Sciatic nerve (tissue), 2 donors: ENCODE results near the gene OR52A1. TPM values are rescaled to one million over a fixed set of nuclear protein-coding genes. Genes with fewer than 3 reads are reported as not detected.
"Not testable (repeated sequence)": the region's sequence is repeated elsewhere in the genome, so short reads cannot be mapped to it uniquely, and the experiment has no call there.

ENCODE experiments used
- ATAC-seq: fragments of 200-7000 bp; cut with Tn5 transposase; one replicate; pipeline ENCODE4 v1.9.1; 2020; ENCODE audit warnings: mild to moderate bottlenecking, moderate library complexity
- DNase-seq: peaks from one replicate; pipeline ENCODE4 v3.0.0-alpha.2; 2020; ENCODE audit warnings: low spot score
- intact Hi-C: fragments of 100-400 bp; cut with DNase I; formaldehyde crosslinking; loops from one replicate; pipeline ENCODE4 v1.14.2; 2022
- total RNA-seq: library from RNA; stranded (reverse); fragmentation: NEBNext Ultra II Directional; extraction: Animal tissue kit (Norgen Biotek cat#: 25700); gene quantifications from one replicate; pipeline ENCODE4 v1.2.1, GENCODE V29; 2021
- donor health status: DM: no; HTN: no; CAD: no.
- donor health status: DM: no; HTN: no; CAD: no.

The OR52A1 gene
- total RNA-seq, result not detected

GRCh38 chr11:5154657-5155056 lies at the start of gene OR52A1:
Gene OR52A1, minus strand, starts transcription at chr11:5154757. Its CDS starts 2,388 bp downstream, at chr11:5152369.
- no peak for DNase-seq
- ATAC-seq, result no peak
- intact Hi-C loops, result no loop called here

- DNase-seq, result no peak
- intact Hi-C loops, result no loop called here
Measured at GRCh38 chr11:5203366-5203765, 48.8 kb upstream of the OR52A1 start.

GRCh38 chr11:5200582-5200981 lies 46.0 kb upstream of the OR52A1 start, which contains the start of gene OR51V1:
Gene OR51V1, minus strand, starts transcription at chr11:5200682. Its CDS starts 0 bp downstream, at chr11:5200682.
- intact Hi-C loops, result no loop called here
- ATAC-seq, result no peak
- DNase-seq, result no peak

More at GRCh38 chr11:5203366-5203765, 48.8 kb upstream of the OR52A1 start:
- ATAC-seq, result no peak

- intact Hi-C loops, result no loop called here
- ATAC-seq, result no peak
- DNase-seq, result no peak
Measured at GRCh38 chr11:5198285-5198684, 43.7 kb upstream of the OR52A1 start.

GRCh38 chr11:5197536-5197935 lies 43.0 kb upstream of the OR52A1 start:
- intact Hi-C loops, result no loop called here
- ATAC-seq, result no peak
- no peak for DNase-seq

GRCh38 chr11:5196731-5197130 lies 42.2 kb upstream of the OR52A1 start:
- no peak for ATAC-seq
- intact Hi-C loops, result no loop called here

GRCh38 chr11:5196067-5196466 lies 41.5 kb upstream of the OR52A1 start:
- intact Hi-C loops, result no loop called here
- ATAC-seq, result no peak

More at GRCh38 chr11:5196731-5197130, 42.2 kb upstream of the OR52A1 start:
- DNase-seq, result no peak

GRCh38 chr11:5192738-5193137 lies 38.2 kb upstream of the OR52A1 start:
- ATAC-seq, result no peak
- DNase-seq, result no peak
- intact Hi-C loops, result no loop called here

More at GRCh38 chr11:5196067-5196466, 41.5 kb upstream of the OR52A1 start:
- no peak for DNase-seq

- ATAC-seq (no peak), DNase-seq (no peak)
- intact Hi-C loops, result no loop called here
Measured at GRCh38 chr11:5188201-5188600, 33.6 kb upstream of the OR52A1 start.

GRCh38 chr11:5178046-5178837 lies 23.7 kb upstream of the OR52A1 start:
- ATAC-seq, result no peak
- no peak for DNase-seq
- intact Hi-C loops, result no loop called here

GRCh38 chr11:5174934-5175333 lies 20.4 kb upstream of the OR52A1 start:
- intact Hi-C loops, result no loop called here
- DNase-seq, result no peak
- no peak for ATAC-seq

- DNase-seq, result no peak
- ATAC-seq, result no peak
- intact Hi-C loops, result no loop called here
Measured at GRCh38 chr11:5171856-5172255, 17.3 kb upstream of the OR52A1 start.

GRCh38 chr11:5165898-5166297 lies 11.3 kb upstream of the OR52A1 start:
- intact Hi-C loops, ATAC-seq, DNase-seq: not testable (repeated sequence)

GRCh38 chr11:5164807-5165206 lies 10.2 kb upstream of the OR52A1 start:
- intact Hi-C loops, ATAC-seq, DNase-seq: not testable (repeated sequence)

GRCh38 chr11:5161045-5161444 lies 6.5 kb upstream of the OR52A1 start:
- ATAC-seq, DNase-seq, intact Hi-C loops: not testable (repeated sequence)

- ATAC-seq, intact Hi-C loops: not testable (repeated sequence)
Measured at GRCh38 chr11:5160217-5160616, 5.7 kb upstream of the OR52A1 start.

GRCh38 chr11:5159806-5160205 lies 5.2 kb upstream of the OR52A1 start:
- DNase-seq (no peak), ATAC-seq (no peak)

More at GRCh38 chr11:5160217-5160616, 5.7 kb upstream of the OR52A1 start:
- not testable (repeated sequence) for DNase-seq

GRCh38 chr11:5153574-5154431 lies 754 bp downstream of the OR52A1 start:
- no peak for DNase-seq
- ATAC-seq, result no peak
- intact Hi-C loops, result no loop called here

More at GRCh38 chr11:5159806-5160205, 5.2 kb upstream of the OR52A1 start:
- intact Hi-C loops, result no loop called here

- intact Hi-C loops, result no loop called here
- no peak for ATAC-seq
Measured at GRCh38 chr11:5151713-5152153, 2.8 kb downstream of the OR52A1 start.

More at GRCh38 chr11:5151713-5152153, 2.8 kb downstream of the OR52A1 start:
- no peak for DNase-seq
